Measurements from ENCODE around the gene SERPINA1. TPM values are rescaled to one million over a fixed set of nuclear protein-coding genes. Genes with fewer than 3 reads are reported as not detected.

Gene SERPINA1
- total RNA-seq, 1 experiment from 2014 or later: not detected

- H3K9me3 ChIP-seq (ENCODE audit: low read depth, low read length, poor library complexity, severe bottlenecking): no peaks in the 10 kb centered on the region
- POLR2A ChIA-PET (ENCODE audit: low non-redundant PET): no interaction called here
- no peak overlapping the region for H3K27ac ChIP-seq (ENCODE audit: low read depth, low read length, poor library complexity, severe bottlenecking)
- H3K36me3 ChIP-seq (ENCODE audit: insufficient read depth, low read length, poor library complexity, severe bottlenecking): no peaks in the 10 kb centered on the region
- CTCF ChIA-PET: no interaction called here
- H3K4me3 ChIP-seq (ENCODE audit: low read depth, low read length, poor library complexity, severe bottlenecking): no peak overlapping the region
- TF ChIP-seq EZH2 (IDR thresholded peaks at IDR 0.05; ENCODE audit: borderline replicate concordance, low read depth, low read length, poor library complexity, severe bottlenecking) (no peak), CTCF (conservative IDR thresholded peaks at IDR 0.05; ENCODE audit: low read depth, low read length) (no peak)
- no peak for DNase-seq (ENCODE audit: low spot score)
- no peaks in the 10 kb centered on the region for H3K4me1 ChIP-seq (ENCODE audit: insufficient read depth, low read length, poor library complexity, severe bottlenecking)
- intact Hi-C loops (cut with micrococcal nuclease; ENCODE audit: unreplicated experiment): no loop called here
- BruUV-seq (replicated peaks): no TSS peak
- H3K27me3 ChIP-seq (replicated peaks; ENCODE audit: insufficient read depth, low read depth, low read length, poor library complexity): no peaks in the 10 kb centered on the region
Measured at GRCh38 chr14:94338023-94338422, 50.4 kb downstream of the SERPINA1 start.

GRCh38 chr14:94337274-94337673, 51.1 kb downstream of the SERPINA1 start:
- H3K27me3 ChIP-seq (replicated peaks; ENCODE audit: insufficient read depth, low read depth, low read length, poor library complexity): no peaks in the 10 kb centered on the region
- H3K36me3 ChIP-seq (ENCODE audit: insufficient read depth, low read length, poor library complexity, severe bottlenecking): no peaks in the 10 kb centered on the region
- no peak overlapping the region for H3K27ac ChIP-seq (ENCODE audit: low read depth, low read length, poor library complexity, severe bottlenecking)
- POLR2A ChIA-PET (ENCODE audit: low non-redundant PET): no interaction called here
- no peaks in the 10 kb centered on the region for H3K4me1 ChIP-seq (ENCODE audit: insufficient read depth, low read length, poor library complexity, severe bottlenecking)
- TF ChIP-seq CTCF (conservative IDR thresholded peaks at IDR 0.05; ENCODE audit: low read depth, low read length) (no peak), EZH2 (IDR thresholded peaks at IDR 0.05; ENCODE audit: borderline replicate concordance, low read depth, low read length, poor library complexity, severe bottlenecking) (no peak)
- no TSS peak for BruUV-seq (replicated peaks)
- no peak for DNase-seq (ENCODE audit: low spot score)
- CTCF ChIA-PET: no interaction called here
- intact Hi-C loops (cut with micrococcal nuclease; ENCODE audit: unreplicated experiment): no loop called here
- H3K9me3 ChIP-seq (ENCODE audit: low read depth, low read length, poor library complexity, severe bottlenecking): no peaks in the 10 kb centered on the region
- H3K4me3 ChIP-seq (ENCODE audit: low read depth, low read length, poor library complexity, severe bottlenecking): no peak overlapping the region

DNA sequence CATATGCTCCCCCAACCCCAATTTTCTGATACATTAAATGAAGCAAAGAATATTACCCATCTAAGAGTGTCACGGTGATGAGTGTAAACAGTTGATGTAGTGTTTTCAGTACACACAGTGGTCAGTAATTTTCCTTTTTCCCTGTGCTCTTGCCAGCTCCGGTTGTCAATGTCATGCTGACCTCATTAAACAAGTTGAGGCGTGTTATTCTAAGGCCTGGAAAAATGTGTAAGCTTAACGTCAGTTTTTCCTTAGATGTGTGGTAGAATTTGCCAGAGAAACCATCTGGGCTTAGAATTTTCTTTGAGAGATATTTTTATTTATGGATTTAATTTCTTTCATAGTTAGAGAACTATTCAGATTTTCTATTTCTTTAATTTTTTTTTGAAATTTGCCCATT, 53.5 kb downstream of the SERPINA1 start:
- H3K4me1 ChIP-seq (ENCODE audit: insufficient read depth, low read length, poor library complexity, severe bottlenecking): no peaks in the 10 kb centered on the region
- H3K27ac ChIP-seq (ENCODE audit: low read depth, low read length, poor library complexity, severe bottlenecking): no peak overlapping the region
- intact Hi-C loops (cut with micrococcal nuclease; ENCODE audit: unreplicated experiment): no loop called here
- no peak for DNase-seq (ENCODE audit: low spot score)
- CTCF ChIA-PET: no interaction called here
- H3K27me3 ChIP-seq (replicated peaks; ENCODE audit: insufficient read depth, low read depth, low read length, poor library complexity): no peaks in the 10 kb centered on the region
- no TSS peak for BruUV-seq (replicated peaks)
- no peaks in the 10 kb centered on the region for H3K9me3 ChIP-seq (ENCODE audit: low read depth, low read length, poor library complexity, severe bottlenecking)
- TF ChIP-seq CTCF (conservative IDR thresholded peaks at IDR 0.05; ENCODE audit: low read depth, low read length) (no peak), EZH2 (IDR thresholded peaks at IDR 0.05; ENCODE audit: borderline replicate concordance, low read depth, low read length, poor library complexity, severe bottlenecking) (no peak)
- POLR2A ChIA-PET (ENCODE audit: low non-redundant PET): no interaction called here
- no peak overlapping the region for H3K4me3 ChIP-seq (ENCODE audit: low read depth, low read length, poor library complexity, severe bottlenecking)
- H3K36me3 ChIP-seq (ENCODE audit: insufficient read depth, low read length, poor library complexity, severe bottlenecking): no peaks in the 10 kb centered on the region
